Endothelial cell (in vitro differentiated cells): ENCODE results near the gene DHRS12. TPM values are rescaled to one million over a fixed set of nuclear protein-coding genes. Genes with fewer than 3 reads are reported as not detected.

ENCODE experiments used
- DNase-seq: peaks from one replicate; pipeline ENCODE4 v3.0.0; 2021; ENCODE audit warnings: low spot score
- H3K27ac Mint-ChIP-seq: one replicate; pipeline ENCODE4 v1.8.0; 2021; ENCODE audit warnings: mixed read lengths, inconsistent platforms; ENCODE audit not compliant: unreplicated experiment
- H3K27me3 Mint-ChIP-seq: one replicate; pipeline ENCODE4 v1.8.0; 2021; ENCODE audit warnings: mild to moderate bottlenecking, moderate library complexity, mixed read lengths, inconsistent platforms; ENCODE audit not compliant: unreplicated experiment
- H3K36me3 Mint-ChIP-seq: one replicate; pipeline ENCODE4 v1.8.0; 2021; ENCODE audit warnings: mild to moderate bottlenecking, low read depth, mixed read lengths, inconsistent platforms; ENCODE audit not compliant: unreplicated experiment
- H3K4me1 Mint-ChIP-seq: one replicate; pipeline ENCODE4 v1.8.0; 2021; ENCODE audit warnings: mild to moderate bottlenecking, mixed read lengths, inconsistent platforms; ENCODE audit not compliant: unreplicated experiment
- H3K4me3 Mint-ChIP-seq: one replicate; pipeline ENCODE4 v1.8.0; 2021; ENCODE audit warnings: mild to moderate bottlenecking, mixed read lengths, inconsistent platforms; ENCODE audit not compliant: unreplicated experiment
- H3K9me3 Mint-ChIP-seq: one replicate; pipeline ENCODE4 v1.8.0; 2021; ENCODE audit warnings: mixed read lengths, inconsistent platforms; ENCODE audit not compliant: unreplicated experiment
- CTCF ChIP-seq: fragments of 200-600 bp; sonication (generic); IDR thresholded peaks from one replicate; pipeline ENCODE4 v1.5.0; 2021; ENCODE audit warnings: antibody characterized with exemption; ENCODE audit not compliant: unreplicated experiment
- total RNA-seq: library from RNA; stranded (reverse); fragmentation: NEBNext Ultra II Directional; extraction: Animal tissue kit (Norgen Biotek cat#: 25700); gene quantifications from one replicate; pipeline ENCODE4 v1.2.1, GENCODE V29; 2021; ENCODE audit not compliant: unreplicated experiment

DHRS12 gene
- total RNA-seq, 1 donor from 2014 or later = 13.3 TPM

DNA sequence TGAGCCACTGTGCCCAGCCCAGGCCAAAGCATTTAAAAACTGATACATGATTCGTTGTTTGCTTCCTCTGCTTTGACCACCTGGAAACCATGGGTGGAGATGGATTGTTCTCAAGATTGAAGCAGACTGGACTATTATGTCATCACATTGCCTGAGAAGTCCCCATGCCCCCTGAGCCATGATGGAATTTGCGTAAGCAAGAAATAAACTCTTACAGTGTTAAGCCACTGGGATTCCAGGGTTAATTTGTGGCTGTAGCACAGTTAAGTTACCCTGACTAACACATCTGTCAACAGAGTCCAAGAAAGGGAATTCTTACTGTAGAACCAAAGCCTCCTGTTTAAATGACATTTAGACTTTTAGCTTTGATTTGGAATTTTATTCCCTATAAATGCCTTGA is 19.4 kb upstream of the DHRS12 start:
- no peak for DNase-seq
- Mint-ChIP-seq H3K9me3 (no peaks in the 10 kb centered on the region), H3K36me3 (no peaks in the 10 kb centered on the region), H3K27ac (no peak overlapping the region), H3K4me1 (peaks cover 17% of the 10 kb centered on the region), H3K27me3 (peaks cover 2% of the 10 kb centered on the region), H3K4me3 (no peak overlapping the region)
- TF ChIP-seq CTCF = no peak

- Mint-ChIP-seq H3K27me3 (peaks cover 4% of the 10 kb centered on the region), H3K4me1 (peaks cover 17% of the 10 kb centered on the region), H3K4me3 (no peak overlapping the region), H3K27ac (no peak overlapping the region), H3K9me3 (no peaks in the 10 kb centered on the region), H3K36me3 (no peaks in the 10 kb centered on the region)
- no peak for TF ChIP-seq CTCF
- no peak for DNase-seq
These were observed 18.3 kb upstream of the DHRS12 start for GRCh38 chr13:51822106-51822815.

DNA sequence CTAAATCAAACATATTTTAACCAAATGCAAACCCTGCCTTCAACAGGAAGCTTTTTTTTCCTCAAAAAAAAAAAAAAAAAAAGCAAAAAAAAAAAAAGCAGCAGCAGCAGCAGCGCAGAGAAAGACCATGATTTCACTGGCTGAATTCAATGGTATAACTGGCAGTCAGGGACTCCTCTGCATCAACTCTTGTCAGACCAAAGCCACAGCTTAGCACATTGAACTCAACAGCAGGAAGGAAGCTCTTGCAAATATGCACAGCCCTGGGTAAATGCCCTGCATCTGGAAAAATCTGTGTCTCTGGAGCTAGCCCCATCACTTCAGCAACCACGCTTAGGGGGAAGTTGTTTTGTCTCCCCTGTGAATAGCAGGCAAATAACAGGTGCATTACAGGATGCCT is 17.6 kb upstream of the DHRS12 start:
- DNase-seq = no peak
- H3K27me3 Mint-ChIP-seq = peaks cover 4% of the 10 kb centered on the region
- no peaks in the 10 kb centered on the region for H3K36me3 Mint-ChIP-seq
- no peak overlapping the region for H3K27ac Mint-ChIP-seq
- H3K4me1 Mint-ChIP-seq = peaks cover 16% of the 10 kb centered on the region
- H3K4me3 Mint-ChIP-seq = no peak overlapping the region
- no peaks in the 10 kb centered on the region for H3K9me3 Mint-ChIP-seq
- no peak for TF ChIP-seq CTCF

- Mint-ChIP-seq H3K4me3 (no peak overlapping the region), H3K9me3 (no peaks in the 10 kb centered on the region), H3K36me3 (no peaks in the 10 kb centered on the region), H3K27me3 (peaks cover 4% of the 10 kb centered on the region), H3K4me1 (peaks cover 11% of the 10 kb centered on the region), H3K27ac (no peak overlapping the region)
- TF ChIP-seq CTCF = no peak
- no peak for DNase-seq
These were observed 16.1 kb upstream of the DHRS12 start for GRCh38 chr13:51820016-51820597.

- peaks cover 12% of the 10 kb centered on the region for H3K4me1 Mint-ChIP-seq
- no peak overlapping the region for H3K4me3 Mint-ChIP-seq
- H3K36me3 Mint-ChIP-seq = no peaks in the 10 kb centered on the region
- no peak for TF ChIP-seq CTCF
- no peaks in the 10 kb centered on the region for H3K9me3 Mint-ChIP-seq
- no peak overlapping the region for H3K27ac Mint-ChIP-seq
- H3K27me3 Mint-ChIP-seq = peaks cover 6% of the 10 kb centered on the region
- no peak for DNase-seq
These were observed 15.6 kb upstream of the DHRS12 start for GRCh38 chr13:51819544-51819943.
